Measurements from ENCODE around the gene CFB.

DNA sequence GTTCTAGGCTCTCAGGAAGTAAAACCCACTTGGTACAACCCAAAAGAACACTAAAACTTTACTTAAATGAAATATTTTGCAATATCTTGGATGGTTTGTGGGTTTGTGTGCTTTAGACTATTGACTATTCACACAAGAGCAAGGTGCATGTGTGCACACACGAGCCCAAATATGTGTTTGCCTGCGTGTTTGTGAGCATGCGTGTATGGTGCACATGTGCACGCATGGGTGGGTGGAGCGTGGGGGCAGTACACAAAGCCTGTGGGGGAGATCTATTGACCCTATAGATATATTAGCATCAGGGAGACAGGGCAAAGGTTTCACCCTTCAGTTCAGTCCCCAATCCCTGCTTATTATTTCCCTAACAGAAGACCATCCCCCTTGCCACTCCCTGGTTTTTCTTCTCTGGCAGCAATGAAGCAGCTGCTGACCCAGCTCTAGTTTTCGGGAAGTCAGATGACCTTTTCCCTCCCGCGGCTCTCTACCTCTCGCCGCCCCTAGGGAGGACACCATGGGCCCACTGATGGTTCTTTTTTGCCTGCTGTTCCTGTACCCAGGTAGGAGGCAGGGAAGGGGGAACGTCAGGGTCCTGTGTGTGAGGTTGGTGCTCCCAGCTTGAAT lies 18.5 kb upstream of the CFB start, which contains the start of gene C2:
- TF ChIP-seq, protein P1, sequence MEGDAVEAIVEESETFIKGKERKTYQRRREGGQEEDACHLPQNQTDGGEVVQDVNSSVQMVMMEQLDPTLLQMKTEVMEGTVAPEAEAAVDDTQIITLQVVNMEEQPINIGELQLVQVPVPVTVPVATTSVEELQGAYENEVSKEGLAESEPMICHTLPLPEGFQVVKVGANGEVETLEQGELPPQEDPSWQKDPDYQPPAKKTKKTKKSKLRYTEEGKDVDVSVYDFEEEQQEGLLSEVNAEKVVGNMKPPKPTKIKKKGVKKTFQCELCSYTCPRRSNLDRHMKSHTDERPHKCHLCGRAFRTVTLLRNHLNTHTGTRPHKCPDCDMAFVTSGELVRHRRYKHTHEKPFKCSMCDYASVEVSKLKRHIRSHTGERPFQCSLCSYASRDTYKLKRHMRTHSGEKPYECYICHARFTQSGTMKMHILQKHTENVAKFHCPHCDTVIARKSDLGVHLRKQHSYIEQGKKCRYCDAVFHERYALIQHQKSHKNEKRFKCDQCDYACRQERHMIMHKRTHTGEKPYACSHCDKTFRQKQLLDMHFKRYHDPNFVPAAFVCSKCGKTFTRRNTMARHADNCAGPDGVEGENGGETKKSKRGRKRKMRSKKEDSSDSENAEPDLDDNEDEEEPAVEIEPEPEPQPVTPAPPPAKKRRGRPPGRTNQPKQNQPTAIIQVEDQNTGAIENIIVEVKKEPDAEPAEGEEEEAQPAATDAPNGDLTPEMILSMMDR (conservative IDR thresholded peaks at IDR 0.05; ENCODE audit: low read length) = no peak
- TF ChIP-seq EZH2phosphoT487 (IDR thresholded peaks at IDR 0.05; ENCODE audit: borderline replicate concordance) = no peak

Measured in Loucy (cell line).